Measurements from ENCODE around the gene TRIM49D1.
"Not testable (repeated sequence)": the region's sequence is repeated elsewhere in the genome, so short reads cannot be mapped to it uniquely, and the experiment has no call there.

Gene TRIM49D1, protein sequence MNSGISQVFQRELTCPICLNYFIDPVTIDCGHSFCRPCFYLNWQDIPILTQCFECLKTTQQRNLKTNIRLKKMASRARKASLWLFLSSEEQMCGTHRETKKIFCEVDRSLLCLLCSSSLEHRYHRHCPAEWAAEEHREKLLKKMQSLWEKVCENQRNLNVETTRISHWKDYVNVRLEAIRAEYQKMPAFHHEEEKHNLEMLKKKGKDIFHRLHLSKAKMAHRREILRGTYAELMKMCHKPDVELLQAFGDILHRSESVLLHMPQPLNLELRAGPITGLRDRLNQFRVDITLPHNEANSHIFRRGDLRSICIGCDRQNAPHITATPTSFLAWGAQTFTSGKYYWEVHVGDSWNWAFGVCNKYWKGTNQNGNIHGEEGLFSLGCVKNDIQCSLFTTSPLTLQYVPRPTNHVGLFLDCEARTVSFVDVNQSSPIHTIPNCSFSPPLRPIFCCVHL

DNA sequence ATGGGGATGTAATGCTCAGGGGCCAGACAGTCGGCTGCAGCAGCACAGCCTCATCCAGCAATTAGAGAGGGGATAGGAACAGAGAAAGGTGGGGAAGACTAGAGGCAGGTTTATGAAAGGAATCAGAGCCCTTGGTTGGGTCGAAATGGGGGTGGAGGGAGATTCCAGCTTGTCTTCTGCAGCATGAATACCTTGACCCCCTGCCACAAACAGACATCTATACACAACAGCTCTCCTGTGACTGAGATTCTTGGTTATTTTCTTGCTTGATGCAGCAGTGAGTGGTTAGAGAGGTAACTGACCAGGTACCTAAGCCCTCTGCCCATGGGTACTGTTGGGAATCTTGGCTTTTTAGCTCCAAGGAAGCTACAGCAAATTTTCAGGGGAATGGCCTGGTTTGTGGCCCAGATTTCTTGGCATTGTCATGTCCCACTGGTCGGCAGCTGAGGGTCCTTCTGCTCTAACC lies at the start of gene TRIM49D1:
Gene TRIM49D1 (minus strand): TSS at position 51 of the 466 bp plus-strand sequence. CDS start 4,535 bp downstream, outside the sequence.
- no peak for DNase-seq

DNA sequence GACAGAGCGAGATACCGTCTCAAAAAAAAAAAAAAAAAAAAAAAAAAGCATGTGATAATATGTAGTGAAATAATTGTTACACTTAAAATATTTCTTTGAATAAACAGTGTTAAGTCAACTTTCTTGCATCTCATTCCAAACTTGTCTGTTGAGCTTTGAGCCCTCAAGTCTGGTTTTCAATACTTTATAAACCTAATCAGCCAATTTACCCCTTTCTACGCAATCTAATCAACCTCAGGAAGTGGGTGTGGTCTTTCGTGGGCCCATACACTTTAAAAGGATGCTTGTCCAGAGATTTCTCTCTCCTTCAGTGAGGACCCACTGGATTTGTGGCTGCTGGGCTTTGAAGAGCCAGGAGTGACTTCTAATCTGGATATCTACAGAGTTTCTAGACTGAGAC lies 43.7 kb upstream of the TRIM49D1 start, which contains the start of gene TRIM64:
Gene TRIM64 (plus strand): TSS at position 301 of the 400 bp plus-strand sequence. CDS start 2,467 bp downstream, outside the sequence.
- not testable (repeated sequence) for DNase-seq

GRCh38 chr11:89960833-89961232 lies 38.8 kb upstream of the TRIM49D1 start:
- DNase-seq: not testable (repeated sequence)

DNA sequence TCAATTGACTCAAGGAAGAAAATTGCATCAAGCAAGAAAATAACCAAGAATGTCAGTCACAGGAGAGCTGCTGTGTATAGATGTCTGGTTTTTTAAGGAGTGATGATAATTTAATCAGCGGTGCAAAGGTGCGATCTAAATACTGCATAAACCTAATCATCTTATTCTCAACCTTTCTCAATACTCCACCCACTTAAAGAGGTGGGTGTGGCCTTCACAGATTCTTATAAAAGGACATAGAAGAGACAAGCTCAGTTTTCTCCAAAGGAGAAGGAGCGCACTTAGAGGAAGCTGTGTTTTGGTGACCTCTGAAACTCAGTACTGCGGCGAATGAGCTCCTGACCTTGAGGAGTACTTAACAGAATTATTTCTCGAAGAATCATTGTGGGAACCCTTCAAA lies 1.7 kb upstream of the TRIM49D1 start, which contains the start of gene TRIM49D2:
Gene TRIM49D2 (plus strand): TSS at position 301 of the 400 bp plus-strand sequence. CDS start 2,698 bp downstream, outside the sequence.
- not testable (repeated sequence) for DNase-seq

GRCh38 chr11:89900809-89901208 lies 21.2 kb downstream of the TRIM49D1 start:
- DNase-seq: not testable (repeated sequence)

DNA sequence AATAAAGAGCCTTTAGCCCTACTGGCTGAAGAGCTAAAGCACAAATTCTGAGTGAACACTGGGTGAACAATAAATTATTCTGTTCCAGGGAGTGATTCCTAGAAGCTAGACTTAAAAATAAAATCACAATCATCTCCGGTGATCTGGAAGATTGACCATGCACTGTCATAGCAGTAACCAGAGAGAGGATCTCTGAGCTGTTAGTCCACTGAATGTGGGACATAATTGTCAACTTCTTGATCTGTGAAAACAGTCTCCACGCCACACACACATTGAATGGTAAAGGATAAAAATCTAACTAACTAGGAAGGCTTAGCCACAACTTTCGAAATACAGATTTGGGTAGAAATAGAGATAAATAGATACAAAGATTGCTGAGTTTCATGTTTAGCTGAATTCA lies 28.8 kb downstream of the TRIM49D1 start:
- not testable (repeated sequence) for DNase-seq

DNA sequence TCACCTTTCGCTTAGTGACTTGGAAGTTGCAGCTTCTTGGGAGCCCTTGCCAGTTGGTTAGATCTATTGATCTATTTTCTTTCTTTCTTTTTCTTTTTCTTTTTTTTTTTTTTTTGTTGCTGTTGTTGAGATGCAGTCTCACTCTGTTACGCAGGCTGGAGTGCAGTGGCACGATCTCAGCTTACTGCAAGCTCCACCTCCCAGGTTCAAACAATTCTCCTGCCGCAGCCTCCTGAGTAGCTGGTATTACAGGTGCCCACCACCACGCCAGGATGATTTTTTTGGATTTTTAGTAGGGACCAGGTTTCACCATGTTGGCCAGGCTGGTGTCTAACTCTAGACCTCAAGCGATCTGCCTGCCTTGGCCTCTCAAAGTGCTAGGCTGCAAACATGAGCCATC lies 44.5 kb downstream of the TRIM49D1 start:
- DNase-seq: not testable (repeated sequence)

DNA sequence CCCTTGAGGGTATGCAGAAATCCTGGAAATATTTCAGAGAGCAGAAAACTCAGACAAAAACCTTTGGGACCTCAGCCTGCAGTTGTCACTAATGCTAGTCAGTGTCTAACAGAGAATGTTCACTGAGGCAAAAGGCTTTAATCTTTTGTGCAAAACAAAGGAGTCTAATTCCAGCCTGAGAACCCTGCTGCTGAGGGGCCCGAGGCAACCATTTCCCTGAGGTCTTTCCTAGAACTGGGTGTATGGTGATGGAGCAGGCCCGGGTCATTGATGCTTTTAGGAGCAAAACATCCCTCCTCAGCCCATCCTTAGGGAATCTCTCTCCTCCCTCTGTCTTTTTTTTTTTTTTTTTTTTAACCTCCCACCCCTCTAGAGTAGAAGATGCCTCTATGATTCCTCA lies 49.5 kb downstream of the TRIM49D1 start:
- DNase-seq: not testable (repeated sequence)

GRCh38 chr11:89865223-89865622 lies 56.8 kb downstream of the TRIM49D1 start:
- not testable (repeated sequence) for DNase-seq

DNA sequence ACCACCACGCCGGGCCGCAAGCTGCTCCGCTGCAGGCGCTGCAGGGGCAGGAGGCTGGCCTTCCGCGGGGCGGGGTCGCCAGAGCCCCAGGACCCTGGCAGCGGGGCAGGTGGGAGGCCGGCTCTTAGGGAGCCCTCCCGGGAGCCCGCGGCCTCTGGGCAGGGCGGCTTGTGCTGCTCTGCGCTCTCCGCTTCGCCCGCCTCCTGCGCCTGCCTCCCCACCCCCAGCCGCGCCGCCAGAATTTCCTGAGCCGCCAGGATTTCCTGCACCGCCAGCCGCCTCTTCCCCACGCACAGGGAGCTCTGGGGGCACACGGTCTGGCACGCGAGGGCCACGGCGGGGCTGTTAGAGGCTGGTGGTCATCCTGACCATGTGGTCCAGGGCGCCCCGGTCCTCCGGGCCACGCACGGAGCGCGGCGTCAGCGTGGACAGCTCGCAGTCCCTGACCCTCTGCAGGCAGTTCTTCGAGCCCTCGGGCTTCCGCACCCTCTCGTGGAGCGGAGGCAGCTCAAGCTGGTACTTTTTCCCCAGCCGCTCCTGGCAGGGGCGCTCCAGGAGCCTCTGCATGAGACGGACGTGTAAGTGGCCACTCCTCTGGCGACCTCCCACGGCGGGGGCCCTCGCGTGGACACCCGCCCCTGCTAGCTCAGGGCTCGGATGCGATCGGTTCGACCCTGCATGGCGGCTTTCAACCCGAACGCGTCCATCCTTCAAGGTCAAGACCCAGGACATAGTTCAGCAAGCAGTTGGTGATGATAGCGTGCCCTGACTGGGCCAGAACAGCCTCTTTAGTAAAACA lies 57.9 kb downstream of the TRIM49D1 start:
- DNase-seq: not testable (repeated sequence)

Data from MV-4-11 (cell line).